Measurements from ENCODE around the gene MSMB.

MSMB gene

GRCh38 chr10:46019569-46020343 lies 26.3 kb downstream of the MSMB start:
- DNase-seq (ENCODE audit: low read depth in 1 of 2, low spot score in 1 of 2): peak; percentile 67 to 88
- TF ChIP-seq CTCF (IDR thresholded peaks at IDR 0.05; ENCODE audit: insufficient read depth, low read length) (no peak), SPI1 (IDR thresholded peaks at IDR 0.05; ENCODE audit: borderline replicate concordance, low read depth) (peak; percentile 72; the same call in 1 of the 2 replicates), POLR2AphosphoS5 (IDR thresholded peaks at IDR 0.05; ENCODE audit: low read depth) (no peak; the same call in 1 of the 2 replicates), GABPA (IDR thresholded peaks at IDR 0.05; ENCODE audit: low read depth) (no peak), REST (IDR thresholded peaks at IDR 0.05; ENCODE audit: insufficient replicate concordance, low read depth) (no peak)
- Histone ChIP-seq H3K27me3 (ENCODE audit: insufficient read depth, poor library complexity, severe bottlenecking) (no peaks in the 10 kb centered on the region), H3K27ac (replicated peaks) (peak overlapping the region; percentile 62), H3K4me3 (replicated peaks; ENCODE audit: insufficient read depth, low read length) (peak overlapping the region; percentile 35)

- TF ChIP-seq SPI1 (IDR thresholded peaks at IDR 0.05; ENCODE audit: borderline replicate concordance, low read depth) (no peak), POLR2AphosphoS5 (IDR thresholded peaks at IDR 0.05; ENCODE audit: low read depth) (no peak), CTCF (IDR thresholded peaks at IDR 0.05; ENCODE audit: insufficient read depth, low read length) (no peak), GABPA (IDR thresholded peaks at IDR 0.05; ENCODE audit: low read depth) (no peak), REST (IDR thresholded peaks at IDR 0.05; ENCODE audit: insufficient replicate concordance, low read depth) (no peak)
- Histone ChIP-seq H3K27me3 (ENCODE audit: insufficient read depth, poor library complexity, severe bottlenecking) (no peaks in the 10 kb centered on the region), H3K27ac (replicated peaks) (peak overlapping the region; percentile 62; the same call in 1 of the 2 replicates), H3K4me3 (replicated peaks; ENCODE audit: insufficient read depth, low read length) (peak overlapping the region; percentile 35)
- no peak for DNase-seq (ENCODE audit: low read depth in 1 of 2, low spot score in 1 of 2)
Measured at GRCh38 chr10:46019177-46019528, 26.9 kb downstream of the MSMB start.

GRCh38 chr10:46018453-46019176 lies 27.5 kb downstream of the MSMB start:
- no peaks in the 10 kb centered on the region for H3K27me3 ChIP-seq (ENCODE audit: insufficient read depth, poor library complexity, severe bottlenecking)
- TF ChIP-seq GABPA (IDR thresholded peaks at IDR 0.05; ENCODE audit: low read depth) (no peak), REST (IDR thresholded peaks at IDR 0.05; ENCODE audit: insufficient replicate concordance, low read depth) (no peak), SPI1 (IDR thresholded peaks at IDR 0.05; ENCODE audit: borderline replicate concordance, low read depth) (peak; percentile 45; the same call in 1 of the 2 replicates), POLR2AphosphoS5 (IDR thresholded peaks at IDR 0.05; ENCODE audit: low read depth) (no peak; the same call in 1 of the 2 replicates), CTCF (IDR thresholded peaks at IDR 0.05; ENCODE audit: insufficient read depth, low read length) (no peak)
- DNase-seq (ENCODE audit: low read depth in 1 of 2, low spot score in 1 of 2): no peak
- no peak overlapping the region for H3K4me3 ChIP-seq (replicated peaks; ENCODE audit: insufficient read depth, low read length)
- peak overlapping the region; percentile 62; the same call in 1 of the 2 replicates for H3K27ac ChIP-seq (replicated peaks)
